GM19324 (cell line): ENCODE measurements around the gene GRAMD4.

ENCODE experiments used
- ATAC-seq: cut with Tn5 transposase; IDR thresholded peaks from one replicate; pipeline ENCODE4 v1.9.1; 2021; ENCODE audit warnings: mild to moderate bottlenecking, moderate library complexity; ENCODE audit not compliant: unreplicated experiment, low FRiP score

Gene GRAMD4

DNA sequence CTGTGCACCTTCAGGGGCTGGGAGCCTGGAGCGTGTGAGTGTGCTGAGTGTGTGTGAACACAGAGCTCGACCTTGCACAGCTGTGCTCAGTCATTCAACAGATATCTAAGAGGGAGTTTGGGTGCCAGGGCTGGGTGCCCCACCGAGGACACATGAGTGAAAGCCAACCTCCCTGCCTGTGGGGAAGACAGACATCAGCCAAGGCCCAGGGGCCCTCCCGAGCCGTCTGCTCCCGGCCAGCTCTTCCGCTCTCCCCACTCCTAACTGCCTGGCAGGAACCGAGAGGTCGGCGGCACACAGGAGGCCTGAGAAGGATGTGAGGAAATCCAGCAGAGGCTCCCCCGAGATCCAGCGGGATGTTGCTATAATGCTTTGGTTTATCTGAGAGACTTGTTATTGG lies 85.9 kb downstream of the GRAMD4 start:
- ATAC-seq: no peak

DNA sequence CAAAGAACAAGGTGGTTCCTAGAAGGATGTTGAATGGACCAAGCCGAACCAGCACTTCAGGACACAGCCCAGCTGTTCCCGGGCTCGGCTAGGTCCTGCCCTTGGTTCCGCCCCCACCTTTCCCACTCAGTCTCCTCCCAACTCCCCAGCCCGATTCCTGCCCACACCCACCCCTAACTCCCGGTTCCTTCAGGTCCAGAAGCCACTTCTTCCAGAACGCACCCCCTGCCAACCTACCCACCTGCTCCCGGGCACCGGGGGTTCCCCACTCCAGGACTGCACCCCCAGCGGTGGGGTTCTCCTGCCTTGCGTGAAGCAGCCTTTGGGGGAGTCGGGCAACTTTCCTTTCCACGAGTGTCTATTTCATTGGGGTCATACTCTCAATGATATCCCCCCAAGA lies 87.1 kb downstream of the GRAMD4 start:
- no peak for ATAC-seq

DNA sequence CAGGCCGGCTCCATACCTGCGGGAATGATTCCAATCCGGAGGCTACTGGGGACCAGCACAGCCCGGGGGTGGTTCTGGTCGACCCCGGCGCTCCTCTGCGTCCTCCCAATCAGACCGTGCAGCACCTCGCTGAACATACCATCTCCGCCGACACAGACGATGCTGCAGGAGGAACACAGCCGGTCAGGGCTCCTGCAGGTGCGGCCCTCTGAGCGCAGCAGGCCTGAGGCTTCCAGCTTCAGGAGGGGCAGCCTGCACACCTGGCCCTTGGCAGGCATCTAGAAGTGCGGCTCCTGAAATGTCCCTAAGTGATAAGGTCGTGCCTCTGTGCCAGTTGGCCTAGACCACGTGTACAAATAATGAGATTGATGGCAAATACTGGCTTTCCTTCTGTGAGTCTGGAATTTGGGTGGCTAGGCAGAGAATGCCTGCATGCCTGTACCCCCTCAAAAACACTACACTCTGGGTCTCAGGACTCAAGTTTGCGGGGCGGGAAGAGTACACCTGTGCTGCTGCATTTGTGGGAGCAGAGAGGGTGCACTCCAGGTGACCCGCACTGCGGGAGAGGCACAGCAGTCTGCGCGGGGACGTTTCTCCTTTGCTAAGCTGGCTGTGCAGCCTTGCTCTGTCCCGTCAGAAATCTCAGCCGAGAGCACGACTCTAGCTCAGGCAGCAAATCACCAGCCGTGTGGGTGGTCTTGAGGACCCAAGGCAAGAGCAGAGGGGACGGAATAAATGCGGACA lies 87.8 kb downstream of the GRAMD4 start:
- no peak for ATAC-seq

DNA sequence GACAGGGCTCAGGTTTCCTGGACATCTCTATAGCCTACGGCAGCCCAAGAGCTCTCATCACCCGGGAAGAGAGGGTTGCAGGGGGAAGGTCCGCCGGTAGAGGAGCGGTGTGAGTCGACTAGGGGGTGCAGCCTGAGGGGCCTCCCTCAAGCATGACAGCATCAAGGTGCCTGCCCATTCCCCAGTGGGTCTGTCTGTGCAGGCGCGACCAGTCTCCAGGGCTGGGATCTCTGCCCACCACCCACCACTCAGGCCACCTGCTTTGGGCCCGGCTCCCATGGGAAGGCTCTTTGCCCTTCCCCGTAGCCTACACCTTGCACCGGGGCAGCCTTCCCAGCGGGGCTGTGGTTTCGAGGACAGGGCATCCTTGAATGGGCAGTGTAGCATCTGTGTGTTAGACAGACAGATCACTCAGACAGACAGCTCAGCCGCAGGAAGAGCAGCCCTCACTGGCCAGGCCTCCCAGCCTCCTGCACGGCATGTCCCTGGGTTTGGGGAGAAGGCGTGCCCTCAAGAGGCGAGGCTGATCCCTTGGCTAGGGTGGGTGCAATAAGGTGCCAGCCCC lies 88.7 kb downstream of the GRAMD4 start:
- ATAC-seq: no peak

DNA sequence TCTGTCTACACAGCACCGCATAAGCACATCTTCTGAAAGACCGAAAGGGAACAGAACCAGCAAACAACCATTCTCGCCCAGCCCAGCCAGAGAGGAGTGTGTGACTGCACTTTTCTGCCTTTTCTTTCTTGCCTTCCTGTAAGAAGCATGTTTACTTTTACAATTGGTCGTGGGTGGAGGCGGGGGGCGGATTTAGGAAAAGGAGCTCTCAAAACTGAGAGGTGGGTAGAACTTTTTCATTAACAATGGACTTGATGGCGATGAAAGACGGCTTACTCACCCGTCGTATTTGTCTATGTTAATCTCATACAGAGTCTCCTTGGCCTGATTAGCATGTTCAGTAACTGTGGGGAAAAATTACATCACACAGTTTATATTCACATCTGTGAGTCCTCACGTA lies 90.6 kb downstream of the GRAMD4 start:
- ATAC-seq: no peak

DNA sequence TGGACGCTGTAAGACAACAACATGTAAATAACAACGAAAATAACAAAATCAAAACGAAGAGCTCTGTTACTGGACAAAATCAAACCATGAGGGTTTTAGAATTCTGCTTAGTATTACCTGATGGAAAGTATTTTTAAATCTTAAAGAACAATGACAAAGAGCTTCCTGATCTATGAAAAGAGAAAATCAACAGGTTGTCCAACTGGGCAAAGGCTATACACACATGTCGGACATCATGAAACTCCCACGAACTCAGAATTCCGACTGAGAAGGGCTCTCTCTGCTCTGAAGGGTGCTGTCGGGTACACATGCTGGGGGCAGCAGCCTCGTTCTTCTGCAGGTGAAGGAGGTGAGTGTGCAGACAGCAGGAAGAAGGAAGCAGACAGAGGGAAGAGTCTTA lies 92.1 kb downstream of the GRAMD4 start:
- no peak for ATAC-seq

DNA sequence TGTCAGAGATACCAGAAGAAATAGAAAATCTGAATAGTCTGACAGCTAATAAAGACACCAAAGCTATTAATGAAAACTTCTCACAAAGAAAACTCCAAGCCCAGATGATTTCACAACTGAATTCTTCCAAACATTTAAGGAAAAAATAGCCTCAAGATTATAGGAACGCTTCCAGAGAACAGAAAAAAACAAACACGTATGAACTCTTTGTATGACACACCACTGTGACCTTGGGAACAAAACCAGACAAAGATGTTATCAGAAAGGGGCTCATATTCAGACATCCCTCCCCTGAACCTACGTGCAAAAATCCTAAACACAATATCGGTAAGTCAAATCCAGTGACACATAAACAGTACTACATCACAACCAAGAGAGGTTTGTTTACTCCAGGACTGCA lies 94.4 kb downstream of the GRAMD4 start:
- ATAC-seq: no peak

DNA sequence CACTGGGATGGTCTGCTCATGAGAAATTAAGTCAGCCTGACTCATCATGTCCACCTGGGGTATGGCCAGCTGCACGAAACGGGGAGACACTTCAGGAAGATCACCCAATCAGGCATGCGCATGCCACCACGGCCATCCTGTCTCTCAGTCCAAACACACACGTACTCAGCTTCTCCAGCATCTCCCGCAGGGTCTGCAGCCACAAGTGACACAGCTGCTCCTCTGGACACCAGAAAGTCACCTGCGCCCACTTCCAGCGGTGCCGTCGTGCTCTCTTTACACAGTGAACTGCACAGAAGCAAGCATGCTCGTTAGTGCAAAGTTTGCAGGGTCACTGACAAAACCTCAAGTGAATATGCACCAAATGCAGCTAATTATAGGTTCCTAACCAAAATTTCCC lies 99.7 kb downstream of the GRAMD4 start:
- no peak for ATAC-seq

DNA sequence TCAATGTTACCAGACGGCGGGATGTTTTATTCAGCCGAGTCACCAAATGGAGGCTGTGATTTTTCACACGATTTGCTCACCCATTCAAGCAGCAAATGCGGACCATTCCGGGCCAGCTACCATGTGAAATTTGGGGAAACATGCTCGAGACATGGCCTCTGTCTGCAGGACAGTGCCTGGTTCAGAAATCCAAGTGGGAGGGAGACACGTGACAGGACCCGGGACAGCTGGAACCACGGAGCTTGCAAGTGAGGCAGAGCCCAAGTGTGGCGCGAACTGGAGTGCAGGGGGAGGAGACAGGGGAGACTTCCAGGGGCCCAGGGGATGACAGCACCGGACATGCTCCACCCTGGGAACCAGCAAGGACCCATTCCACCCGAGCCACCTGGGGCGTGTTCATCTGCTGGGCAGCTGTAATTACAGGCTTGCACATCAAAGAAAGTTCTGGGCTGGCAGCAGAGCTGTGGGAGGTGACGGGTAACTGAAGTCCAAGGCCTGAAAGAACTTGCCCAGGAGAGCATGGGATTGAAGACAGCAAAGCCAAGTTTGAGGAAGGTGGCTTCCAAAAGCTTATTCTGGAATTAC lies 101.4 kb downstream of the GRAMD4 start:
- ATAC-seq: no peak

DNA sequence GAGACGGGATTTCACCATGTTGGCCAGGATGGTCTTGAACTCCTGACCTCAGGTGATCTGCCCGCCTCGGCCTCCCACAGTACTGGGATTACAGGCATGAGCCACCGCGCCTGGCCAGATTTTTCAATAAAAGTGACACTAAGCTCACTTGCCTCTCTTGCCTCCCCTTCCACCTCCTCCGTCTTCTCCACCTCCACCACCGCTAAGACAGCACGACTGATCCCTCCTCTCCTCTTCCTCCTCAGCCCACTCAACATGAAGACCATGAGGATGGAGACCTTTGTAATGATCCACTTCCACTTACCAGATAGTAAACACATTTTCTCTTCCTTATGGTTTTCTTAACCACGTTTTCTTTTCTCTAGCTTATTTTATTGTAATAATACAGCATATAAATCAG lies 103.7 kb downstream of the GRAMD4 start:
- ATAC-seq: no peak

DNA sequence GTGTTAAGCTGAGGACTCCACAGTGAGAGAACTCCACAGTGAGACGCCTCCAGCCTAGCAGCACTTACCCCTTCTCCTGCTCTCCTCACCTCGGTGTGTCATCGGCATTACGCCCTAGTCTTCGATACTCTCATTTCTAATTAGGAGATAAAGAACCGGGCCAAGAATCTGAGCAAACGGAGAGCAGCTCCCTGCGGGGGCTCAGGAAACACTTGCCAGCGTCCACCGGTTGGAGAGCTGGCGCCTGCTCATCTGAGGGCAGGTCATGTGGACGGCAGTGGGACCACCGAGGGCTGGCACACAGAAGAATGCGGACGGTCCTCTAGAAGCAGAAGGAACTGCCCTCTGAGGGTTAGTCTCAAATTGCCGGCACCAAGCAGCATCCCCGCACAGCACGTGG lies 104.9 kb downstream of the GRAMD4 start:
- ATAC-seq: no peak

DNA sequence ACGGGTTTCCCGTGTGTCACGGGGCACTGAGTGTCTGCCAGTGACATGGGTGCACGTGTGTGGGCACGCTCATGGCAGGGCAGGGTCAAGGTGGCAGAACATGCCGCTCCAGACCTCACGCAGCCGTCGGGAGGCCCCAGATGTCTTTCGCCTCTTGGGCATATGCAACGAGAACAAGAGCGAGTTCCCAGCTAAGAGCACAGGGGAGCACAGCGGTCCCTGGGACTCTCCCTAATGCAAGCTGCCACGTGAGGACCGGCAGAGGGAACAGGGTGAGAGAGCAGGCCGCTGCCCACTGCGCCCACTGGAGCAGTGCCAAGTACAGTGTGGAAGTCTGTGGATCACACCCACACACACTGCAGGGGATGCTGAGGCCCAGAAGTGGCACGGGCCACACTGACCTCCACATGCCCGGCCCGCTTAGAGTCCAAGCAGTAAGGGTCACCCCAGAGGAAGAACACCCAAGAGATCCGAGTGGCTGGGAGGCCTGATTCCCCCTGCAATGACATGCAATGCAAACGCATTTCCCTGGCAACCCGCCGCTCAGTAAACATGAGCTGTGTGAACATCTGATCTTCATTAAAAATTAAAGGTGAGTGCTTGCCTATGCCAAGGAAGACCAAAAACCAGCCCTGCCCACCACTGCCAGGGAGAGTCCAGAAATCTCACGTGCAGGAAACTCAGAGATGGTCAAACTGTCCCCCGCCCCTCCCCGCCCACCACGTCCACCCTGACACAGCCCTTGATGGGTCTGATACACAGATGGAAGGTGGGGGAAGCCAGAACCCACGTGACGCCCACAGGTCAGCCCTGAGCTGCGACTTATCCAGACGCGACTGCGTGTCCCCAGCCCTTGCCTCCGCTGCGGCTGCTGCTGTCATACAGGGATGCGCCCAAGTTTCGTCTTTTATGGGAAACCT lies 106.1 kb downstream of the GRAMD4 start:
- ATAC-seq: no peak

DNA sequence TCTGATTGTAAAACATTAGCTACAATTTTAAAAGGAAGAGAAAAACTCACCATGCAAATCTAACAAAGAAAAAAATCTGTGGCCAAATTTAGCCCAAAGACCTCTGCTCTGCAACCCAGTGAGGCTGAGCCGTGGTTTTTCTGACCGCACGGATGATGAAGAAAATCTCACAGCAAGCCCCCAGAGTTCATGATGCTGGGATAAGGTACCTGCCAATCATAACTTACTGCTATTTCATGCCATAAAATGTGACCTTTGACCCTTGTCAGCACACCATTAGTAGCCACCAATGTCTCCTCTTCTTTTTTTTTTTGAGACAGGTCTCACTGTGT lies 106.8 kb downstream of the GRAMD4 start:
- ATAC-seq: no peak

DNA sequence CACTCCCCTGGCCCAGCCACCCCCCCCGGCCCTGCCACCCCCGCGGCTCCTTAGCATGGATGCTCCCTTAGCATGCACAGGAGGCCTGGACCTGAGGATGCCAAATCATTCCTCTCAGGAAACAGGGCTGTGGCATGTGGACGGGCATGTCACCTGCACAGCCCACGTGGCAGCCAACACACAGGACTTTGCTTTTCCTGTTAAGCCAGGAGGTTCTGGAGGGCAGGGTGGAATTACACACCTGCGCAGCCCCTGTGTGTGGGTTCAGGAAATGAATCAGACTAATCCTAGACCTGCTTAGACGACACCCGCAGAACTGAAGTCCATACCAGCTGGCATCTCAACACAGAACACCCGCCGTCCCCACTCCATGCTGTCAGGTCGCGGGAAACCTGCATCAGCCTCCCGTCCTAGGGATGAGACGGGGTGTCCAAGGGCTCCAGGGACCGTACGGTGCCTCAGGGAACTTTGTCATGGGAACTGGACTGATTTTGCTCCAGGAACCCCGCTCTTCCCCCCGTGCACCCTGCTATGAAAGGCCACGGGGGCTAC lies 107.7 kb downstream of the GRAMD4 start:
- no peak for ATAC-seq

DNA sequence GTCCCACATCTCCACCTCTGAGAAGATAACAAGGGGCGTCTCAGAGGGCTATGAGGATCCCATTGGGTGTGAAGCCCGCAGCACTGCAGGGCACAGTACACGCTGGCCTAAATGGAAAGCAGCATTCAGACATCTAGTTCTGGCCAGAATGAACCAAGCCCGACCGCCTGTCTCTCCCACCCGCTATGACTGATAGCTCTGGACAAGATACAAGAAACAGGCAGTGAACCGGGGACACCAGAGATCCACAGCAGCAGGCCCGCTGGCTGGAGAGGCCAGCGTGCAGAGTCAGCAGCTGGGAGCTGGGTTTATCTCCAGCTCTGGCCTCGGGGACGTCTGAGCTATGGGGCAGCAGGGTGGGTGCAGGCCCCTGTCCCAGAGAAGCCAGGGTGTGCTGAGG lies 108.3 kb downstream of the GRAMD4 start:
- no peak for ATAC-seq
